KBM-7 (cell line): ENCODE results near the gene ERLIN1.

Experiments used
- DNase-seq: peaks from one replicate; pipeline ENCODE4 v3.0.0-alpha.2; 2015
- in situ Hi-C: fragments of 300-500 bp; cut with MboI; formaldehyde crosslinking; loops from 2 replicates; pipeline ENCODE4 v1.14.3; 2020; ENCODE audit warnings: low sequenced_read_pairs, low pct_unique_long_range_greater_than_20kb, mixed read lengths

Gene ERLIN1

DNA sequence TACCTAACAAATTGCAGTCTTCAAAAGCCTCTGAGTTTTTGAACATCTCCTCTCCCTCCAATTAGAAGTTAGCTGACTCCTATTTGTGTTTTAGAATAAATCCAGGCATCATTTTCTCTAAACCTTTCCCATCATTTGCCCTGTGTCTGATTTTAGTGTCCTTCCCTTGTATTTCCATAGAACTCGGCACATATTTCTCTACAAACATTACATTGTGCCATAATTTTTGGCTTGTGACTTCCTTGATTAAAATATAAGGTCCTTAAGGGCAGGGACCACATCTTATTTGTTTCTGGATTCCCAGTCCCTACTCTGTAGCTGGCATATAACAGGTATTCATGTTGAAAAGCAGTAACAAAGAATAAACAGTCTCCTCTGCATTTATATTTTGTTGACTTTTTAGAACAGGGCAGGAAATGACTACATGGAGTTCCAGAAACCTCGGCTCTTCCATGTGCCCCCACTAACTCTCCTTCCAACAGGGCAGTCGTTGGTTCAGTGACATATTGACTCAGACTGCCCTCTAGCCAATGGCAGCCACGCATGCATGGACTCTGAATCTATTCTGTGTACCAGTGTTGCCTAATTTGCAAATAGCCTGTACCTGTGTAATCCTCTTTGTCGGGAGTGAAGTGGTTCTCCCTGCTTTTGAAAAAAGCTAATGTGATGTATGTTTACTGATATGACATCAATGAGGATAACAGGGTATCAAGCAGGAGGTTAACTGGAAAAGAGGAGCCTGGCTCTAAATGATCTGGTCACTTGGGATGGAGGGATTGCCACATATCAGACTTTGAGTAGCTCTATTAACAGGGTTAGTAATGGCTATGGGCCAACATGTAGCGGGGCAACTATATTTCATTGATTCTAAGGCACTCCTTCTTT is 84.4 kb downstream of the ERLIN1 start:
- DNase-seq, result no peak
- in situ Hi-C loops, result no loop called here

- DNase-seq, result peak; percentile 15
- in situ Hi-C loops, result no loop called here
Measured at GRCh38 chr10:100100651-100101184, 85.1 kb downstream of the ERLIN1 start.
